CD4-positive, alpha-beta T cell treated with Interferon alpha-2 for 1 hour (primary cell): ENCODE data around the gene TTC7B.

Experiments
- DNase-seq, 2 donors: peaks; one replicate each; pipeline ENCODE4 v3.0.0-alpha.2; 2020 to 2022

Gene TTC7B

DNA sequence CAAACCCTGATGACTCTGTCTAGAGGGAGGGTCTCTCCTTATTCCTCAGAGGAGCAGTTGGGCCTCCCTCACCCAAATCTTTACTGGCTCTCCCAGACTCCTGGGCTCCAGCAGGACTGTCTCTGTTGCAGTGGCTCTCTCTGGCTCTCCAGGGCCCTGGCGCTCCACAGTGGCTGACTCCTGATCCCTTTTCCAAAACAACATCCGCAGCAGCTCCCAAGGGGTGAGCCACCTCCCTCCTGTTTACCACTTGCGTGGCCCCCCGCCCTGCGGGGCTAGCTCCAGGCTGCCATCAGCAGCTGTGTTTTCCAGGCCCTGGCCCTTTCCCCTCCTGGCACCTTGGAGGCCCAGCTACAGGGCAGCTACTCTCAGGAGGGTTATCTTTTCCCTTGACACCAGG is 295.9 kb downstream of the TTC7B start:
- no peak for DNase-seq

DNA sequence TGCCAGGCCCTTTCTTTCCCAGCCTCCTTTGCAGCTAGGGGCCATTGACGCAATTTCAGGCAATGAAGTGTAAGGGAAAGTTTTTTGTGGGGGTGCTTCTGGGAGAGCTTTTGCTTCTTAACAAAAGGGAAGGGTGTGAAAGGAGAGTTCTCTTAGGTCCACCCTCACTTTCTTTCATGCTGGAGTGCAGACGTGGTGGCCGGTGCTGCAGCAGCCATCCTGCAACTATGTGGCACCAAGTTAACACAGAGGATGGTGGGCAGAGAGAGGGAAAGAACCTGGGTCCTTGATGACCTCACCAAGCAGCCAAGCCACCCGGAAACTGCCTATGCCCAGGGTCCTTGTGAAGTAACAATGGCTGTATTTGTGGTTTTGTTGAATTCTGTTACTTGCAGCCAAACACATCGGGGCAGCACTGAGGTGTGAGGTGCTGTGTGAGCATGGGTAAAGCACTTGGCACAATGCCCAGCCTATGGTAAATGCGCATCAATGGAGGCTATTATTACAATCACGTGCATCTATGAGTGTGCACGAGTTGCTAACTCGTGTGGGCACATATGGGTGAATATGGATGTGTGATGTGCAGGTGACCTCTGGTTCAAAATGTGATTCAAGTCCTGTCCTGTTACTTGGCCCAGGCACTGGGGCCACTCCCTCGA is 296.8 kb downstream of the TTC7B start:
- DNase-seq: no peak

DNA sequence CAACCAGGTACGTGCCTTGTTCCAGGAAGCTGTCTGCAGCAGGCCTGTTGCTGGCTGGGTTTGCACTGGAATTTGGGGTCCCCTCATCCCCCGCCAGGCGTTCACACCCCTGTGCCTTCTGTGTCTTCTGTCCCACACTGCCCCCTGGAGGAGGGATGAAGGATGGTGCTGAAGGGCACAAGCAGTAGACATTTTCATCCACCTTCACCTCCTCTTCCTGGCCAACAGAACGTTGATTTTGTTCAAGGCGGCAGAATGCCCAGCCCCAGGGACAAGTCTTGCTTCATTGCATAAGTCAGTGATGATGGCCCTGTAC is 297.3 kb downstream of the TTC7B start:
- DNase-seq: peak; percentile 24 to 66

GRCh38 chr14:90518069-90518940 is 297.9 kb downstream of the TTC7B start:
- DNase-seq: no peak

- no peak for DNase-seq
Measured at GRCh38 chr14:90517076-90517841, 299.0 kb downstream of the TTC7B start.

- DNase-seq: no peak
Measured at GRCh38 chr14:90514566-90514965, 301.7 kb downstream of the TTC7B start.

GRCh38 chr14:90514015-90514398 is 302.2 kb downstream of the TTC7B start:
- DNase-seq: no peak

DNA sequence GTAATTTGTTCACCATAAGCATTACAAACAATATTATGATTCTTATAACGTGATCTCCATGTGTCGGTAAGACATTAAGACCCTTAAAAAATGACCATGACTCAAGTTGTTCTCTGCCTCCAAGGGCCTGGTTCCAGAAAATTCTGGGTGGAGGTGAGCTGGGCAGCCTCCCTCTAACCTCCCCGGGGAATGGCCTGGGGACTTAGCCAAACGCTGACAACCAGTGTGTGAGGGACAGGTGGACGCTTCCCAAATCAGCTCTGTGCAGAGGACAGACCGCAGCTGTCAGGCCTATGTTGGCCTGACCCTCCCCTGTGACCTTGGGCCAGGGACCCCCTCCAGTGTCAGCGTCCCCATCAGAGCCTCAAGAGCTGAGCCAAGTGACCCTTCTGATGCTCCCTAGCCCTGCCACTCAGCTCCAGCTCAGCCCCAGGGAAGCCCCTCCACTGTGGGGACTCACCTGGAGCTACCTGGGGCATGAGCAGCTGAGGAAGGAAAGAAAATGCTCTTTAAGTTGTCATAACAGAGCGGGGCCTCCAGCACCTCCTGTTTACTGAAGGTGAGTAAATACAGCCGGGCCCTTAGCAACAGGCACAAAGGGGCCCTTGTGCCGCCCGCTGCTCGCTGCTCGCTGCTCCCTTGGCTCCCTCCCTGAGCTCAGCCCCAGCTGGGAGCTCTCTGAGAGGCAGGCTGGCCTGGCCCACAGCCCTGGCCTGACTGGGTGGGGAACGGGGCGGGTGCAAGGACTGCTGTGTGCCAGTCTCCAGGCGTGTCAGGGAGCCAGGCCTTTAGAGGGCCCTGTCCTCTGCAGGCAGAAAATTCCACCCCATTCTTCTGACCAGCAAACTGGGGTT is 302.8 kb downstream of the TTC7B start:
- no peak for DNase-seq

DNA sequence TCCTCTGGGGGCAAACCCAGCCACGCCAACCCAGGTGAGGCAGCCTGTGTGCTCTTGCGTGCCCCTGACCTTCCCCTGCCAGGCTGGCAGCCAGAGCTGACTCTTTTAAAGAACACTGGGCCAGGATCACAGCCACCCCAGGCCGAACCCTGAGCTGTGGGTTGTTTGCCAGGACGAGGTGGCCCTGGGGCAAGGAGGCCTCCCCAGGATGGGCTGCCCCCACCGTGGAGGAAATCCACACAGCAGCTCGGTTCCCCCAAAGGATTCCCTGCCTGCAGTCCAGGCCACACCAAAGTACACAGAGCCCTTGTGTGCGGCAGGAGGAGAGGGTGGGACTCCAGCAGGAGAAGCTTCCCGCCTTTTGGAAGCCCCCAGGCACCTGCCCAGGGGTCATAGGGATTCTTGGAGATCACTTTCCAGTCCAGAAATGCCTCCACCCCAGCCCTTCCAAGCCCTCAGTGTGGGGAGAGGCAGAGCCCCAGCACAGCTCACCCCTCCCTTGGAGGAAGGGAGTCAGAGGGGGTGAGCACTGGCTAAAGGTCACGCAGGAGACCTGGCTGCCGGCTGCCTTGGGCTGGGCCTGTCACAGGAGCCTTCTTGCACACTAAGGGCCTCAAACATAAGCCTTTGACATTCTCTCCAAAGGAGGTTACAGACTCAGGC is 303.8 kb downstream of the TTC7B start:
- DNase-seq: no peak

DNA sequence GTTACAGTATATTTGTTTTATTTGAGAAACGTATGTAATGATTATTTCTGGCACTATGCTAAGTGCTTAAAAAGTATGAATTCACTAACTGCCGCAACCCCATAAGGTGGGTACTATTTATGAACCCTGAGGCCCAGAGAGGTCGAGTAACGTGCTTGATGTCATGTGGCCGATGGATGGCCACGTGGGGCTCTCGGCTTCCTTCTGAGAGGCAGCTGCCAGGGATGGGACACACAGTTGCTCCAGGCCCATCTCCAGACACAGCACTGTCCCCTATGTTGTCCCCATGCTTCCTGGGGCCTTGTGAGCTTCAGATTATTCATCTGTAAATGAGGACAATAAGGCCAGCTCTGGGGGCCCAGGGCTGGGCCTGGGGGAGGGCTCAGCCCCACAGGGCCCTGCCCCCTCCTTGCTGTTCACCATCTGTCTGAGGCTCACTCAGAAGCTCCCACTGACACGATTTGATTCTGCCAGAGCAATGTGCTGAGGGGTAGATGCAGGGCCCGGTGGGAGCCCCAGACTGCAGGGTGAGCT is 304.4 kb downstream of the TTC7B start:
- DNase-seq: no peak

DNA sequence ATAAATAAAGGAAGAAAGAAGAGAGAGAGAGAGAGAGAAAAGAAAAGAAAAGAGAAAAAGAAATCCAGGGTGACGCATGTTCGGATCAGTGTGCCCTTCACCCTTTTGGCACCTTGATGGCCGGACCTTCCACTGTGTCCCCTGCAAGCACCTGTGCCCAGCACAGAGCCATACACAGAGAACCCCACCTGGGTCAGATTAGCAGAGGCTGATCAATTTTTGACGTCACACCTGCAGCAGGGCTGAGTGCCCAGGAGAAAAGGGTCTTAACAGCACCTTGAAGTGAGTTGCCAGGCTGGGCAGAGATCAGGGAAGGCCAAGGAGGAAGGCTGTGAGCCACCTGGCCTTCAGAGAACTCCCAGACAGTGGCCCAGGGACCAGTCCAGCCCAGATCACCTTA is 305.0 kb downstream of the TTC7B start:
- no peak for DNase-seq

- no peak for DNase-seq
Measured at GRCh38 chr14:90510159-90510558, 306.1 kb downstream of the TTC7B start.

- DNase-seq: no peak
Measured at GRCh38 chr14:90509403-90509802, 306.8 kb downstream of the TTC7B start.

DNA sequence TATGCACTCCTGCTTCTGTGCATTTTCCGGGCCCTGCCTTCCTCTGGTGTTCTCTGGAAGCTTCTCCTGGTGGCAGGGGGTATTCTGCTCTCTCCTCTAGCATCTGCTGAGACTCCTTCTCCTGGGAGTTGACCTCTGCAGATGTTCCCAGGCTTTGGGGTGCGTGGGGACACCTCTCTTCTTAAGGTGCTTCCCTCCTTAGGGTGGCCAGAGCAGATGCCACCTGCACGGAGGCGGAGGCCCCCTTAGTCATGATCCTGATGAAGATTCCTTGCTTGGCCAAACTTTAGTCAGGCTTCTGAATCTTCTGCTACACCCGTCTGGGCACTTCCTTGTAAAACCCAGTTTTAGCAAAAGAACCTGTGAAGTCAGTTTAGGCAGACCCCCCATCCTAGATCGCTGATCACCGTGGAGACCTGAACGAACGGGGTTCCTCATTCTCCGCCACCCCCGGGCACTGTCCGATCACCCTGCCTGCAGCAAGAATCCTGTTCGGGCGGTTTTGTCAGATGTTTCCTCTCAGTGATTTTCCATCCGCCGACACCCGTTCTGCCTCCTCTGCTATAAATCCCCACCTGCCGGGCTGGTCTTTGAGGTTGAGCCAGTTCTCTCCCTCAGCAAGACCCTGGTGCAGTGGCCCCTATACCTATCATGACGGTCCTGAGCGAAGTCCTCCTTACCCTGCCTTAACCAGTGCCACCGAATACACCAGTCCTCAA is 307.5 kb downstream of the TTC7B start:
- no peak for DNase-seq

DNA sequence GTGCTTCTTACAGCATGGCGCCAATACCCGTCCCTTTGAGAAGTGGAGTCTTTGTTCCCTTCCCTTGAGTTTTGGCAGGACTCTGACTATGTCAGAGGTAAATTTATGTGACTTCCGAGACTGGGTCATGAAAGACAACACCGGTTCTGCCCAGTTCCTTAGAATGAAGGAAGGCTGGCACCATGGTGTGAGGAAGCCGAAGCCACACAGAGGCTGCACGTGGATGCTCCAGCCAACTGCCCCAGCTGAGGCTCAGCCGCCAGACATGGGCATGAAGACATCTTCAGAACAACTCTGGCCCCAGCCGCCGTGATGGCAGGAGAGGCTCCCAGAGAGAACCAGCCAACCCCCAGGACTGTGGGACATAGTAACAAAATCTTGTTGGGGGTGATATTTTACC is 308.2 kb downstream of the TTC7B start:
- no peak for DNase-seq

GRCh38 chr14:90507428-90507827 is 308.8 kb downstream of the TTC7B start:
- DNase-seq: no peak

DNA sequence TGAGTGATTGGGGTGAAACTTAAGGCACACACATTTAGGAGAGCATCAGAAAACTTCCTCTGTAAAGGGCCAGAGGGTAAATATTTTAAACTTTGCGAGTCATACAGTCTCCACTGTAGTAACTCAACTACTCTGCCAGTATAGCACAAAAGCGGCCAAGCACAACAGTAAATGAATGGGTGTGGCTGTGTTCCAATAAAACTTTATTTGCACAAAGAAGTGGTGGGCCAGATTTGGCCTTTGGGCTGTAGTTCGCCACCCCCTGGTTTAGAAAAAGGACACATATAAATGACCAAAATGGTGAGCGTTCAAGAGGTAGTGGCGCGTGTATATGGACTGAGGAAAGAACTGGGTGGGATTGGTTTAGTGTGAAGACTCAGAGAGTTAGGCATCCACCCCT is 309.5 kb downstream of the TTC7B start:
- no peak for DNase-seq

GRCh38 chr14:90505531-90505930 is 310.7 kb downstream of the TTC7B start:
- DNase-seq: no peak

DNA sequence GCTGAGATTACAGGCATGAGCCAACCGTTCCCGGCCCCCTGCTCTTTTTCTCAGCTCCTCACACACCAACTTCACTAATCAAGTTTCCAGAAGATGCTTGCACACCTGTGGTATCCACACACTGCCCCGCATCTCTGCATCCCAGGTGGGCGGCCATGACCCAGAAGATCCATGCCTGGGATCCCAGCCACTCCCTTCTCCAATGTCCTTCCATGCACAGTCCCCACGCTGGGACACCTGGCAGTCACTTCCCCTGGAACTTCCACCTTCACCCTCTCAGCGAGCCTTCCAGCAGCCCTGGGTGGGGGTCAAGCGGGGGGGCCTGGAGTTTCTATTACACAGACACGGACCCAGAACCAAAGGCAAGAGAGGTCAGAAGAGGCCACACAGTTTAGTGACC is 311.6 kb downstream of the TTC7B start:
- DNase-seq: no peak

GRCh38 chr14:90503582-90503981 is 312.6 kb downstream of the TTC7B start:
- DNase-seq: no peak

GRCh38 chr14:90502760-90503159 is 313.5 kb downstream of the TTC7B start:
- DNase-seq: no peak
